Liver (tissue), 9 donors: ENCODE data around the gene CCND3. TPM values are rescaled to one million over a fixed set of nuclear protein-coding genes. Genes with fewer than 3 reads are reported as not detected.

Experiments used
- DNase-seq: peaks from one replicate; pipeline ENCODE4 v3.0.0-alpha.2; 2017; ENCODE audit warnings: low spot score
- H3K27ac ChIP-seq, 2 donors: one replicate each; pipeline ENCODE4 v1.7.0; 2013; ENCODE audit warnings: inconsistent platforms in 2 of 2, low read length in 2 of 2, control low read depth in 1 of 2, low read depth in 1 of 2, mild to moderate bottlenecking in 1 of 2
- H3K27me3 ChIP-seq, 4 donors: one replicate each; pipeline versions ENCODE4 v1.6.1 to v1.7.0; 2013; ENCODE audit warnings: low read length in 3 of 4, inconsistent platforms in 1 of 4, mild to moderate bottlenecking in 1 of 4, moderate library complexity in 1 of 4; ENCODE audit not compliant: control insufficient read depth in 4 of 4, insufficient read depth in 4 of 4
- H3K36me3 ChIP-seq, 4 donors: one replicate each; pipeline versions ENCODE4 v1.6.1 to v1.7.0; 2013; ENCODE audit warnings: low read length in 3 of 4, mild to moderate bottlenecking in 3 of 4, low read depth in 1 of 4, moderate library complexity in 1 of 4; ENCODE audit not compliant: control insufficient read depth in 4 of 4, insufficient read depth in 3 of 4
- H3K4me1 ChIP-seq, 4 donors: one replicate each; pipeline versions ENCODE4 v1.6.1 to v1.7.0; 2013; ENCODE audit warnings: low read length in 3 of 4, mild to moderate bottlenecking in 3 of 4, moderate library complexity in 1 of 4; ENCODE audit not compliant: control insufficient read depth in 4 of 4, insufficient read depth in 4 of 4
- H3K4me3 ChIP-seq, 3 donors: one replicate each; pipeline versions ENCODE4 v1.6.1 to v1.7.0; 2013; ENCODE audit warnings: low read length in 3 of 3, control low read depth in 1 of 3, low read depth in 1 of 3, mild to moderate bottlenecking in 1 of 3
- H3K9ac ChIP-seq, 2 donors: one replicate each; pipeline ENCODE4 v1.7.0; 2013; ENCODE audit warnings: low read length in 2 of 2, mild to moderate bottlenecking in 2 of 2, moderate library complexity in 2 of 2, control low read depth in 1 of 2, low read depth in 1 of 2
- H3K9me3 ChIP-seq, 4 donors: one replicate each; pipeline versions ENCODE4 v1.6.1 to v1.7.0; 2013; ENCODE audit warnings: low read length in 3 of 4; ENCODE audit not compliant: control insufficient read depth in 4 of 4
- ATF3 ChIP-seq: IDR thresholded peaks from 2 replicates; pipeline ENCODE4 v1.6.1; 2016; ENCODE audit warnings: antibody characterized with exemption
- CTCF ChIP-seq: fragments of 150-350 bp; IDR thresholded peaks from 2 replicates; pipeline ENCODE4 v1.5.1; 2017; ENCODE audit warnings: improper control_type of control experiment, low read depth, low read length; ENCODE audit not compliant: missing input control
- EGR1 ChIP-seq, 2 donors: IDR thresholded peaks; 2 replicates each; pipeline ENCODE4 v1.6.1; 2016 to 2018; ENCODE audit warnings: antibody characterized with exemption in 2 of 2, low read depth in 2 of 2
- FOXA1 ChIP-seq: IDR thresholded peaks from 2 replicates; pipeline ENCODE4 v1.6.1; 2016; ENCODE audit warnings: antibody characterized with exemption
- GABPA ChIP-seq, 2 donors: IDR thresholded peaks in 1 of 2; conservative IDR thresholded peaks in 1 of 2; 2 replicates each; pipeline ENCODE4 v1.6.1; 2016; ENCODE audit warnings: antibody characterized with exemption in 2 of 2, mild to moderate bottlenecking in 1 of 2, moderate library complexity in 1 of 2
- HNF4A ChIP-seq, 2 donors: conservative IDR thresholded peaks; 2 replicates each; pipeline ENCODE4 v1.6.1; 2016; ENCODE audit warnings: antibody characterized with exemption in 2 of 2, mild to moderate bottlenecking in 2 of 2
- HNF4G ChIP-seq: IDR thresholded peaks from 2 replicates; pipeline ENCODE4 v1.6.1; 2016; ENCODE audit warnings: antibody characterized with exemption
- MAX ChIP-seq: IDR thresholded peaks from 2 replicates; pipeline ENCODE4 v1.6.1; 2016; ENCODE audit warnings: antibody characterized with exemption
- NR2F2 ChIP-seq: IDR thresholded peaks from 2 replicates; pipeline ENCODE4 v1.6.1; 2016; ENCODE audit warnings: antibody characterized with exemption
- RAD21 ChIP-seq, 2 donors: IDR thresholded peaks; 2 replicates each; pipeline ENCODE4 v1.6.1; 2016; ENCODE audit warnings: antibody characterized with exemption in 2 of 2, mild to moderate bottlenecking in 2 of 2
- REST ChIP-seq: IDR thresholded peaks from 2 replicates; pipeline ENCODE4 v1.6.1; 2016; ENCODE audit warnings: antibody characterized with exemption, mild to moderate bottlenecking
- RXRA ChIP-seq, 2 donors: IDR thresholded peaks; 2 replicates each; pipeline ENCODE4 v1.6.1; 2017 to 2018; ENCODE audit warnings: antibody characterized with exemption in 2 of 2, mild to moderate bottlenecking in 1 of 2
- SP1 ChIP-seq: IDR thresholded peaks from 2 replicates; pipeline ENCODE4 v1.6.1; 2018; ENCODE audit warnings: antibody characterized with exemption, mild to moderate bottlenecking
- TAF1 ChIP-seq: conservative IDR thresholded peaks from 2 replicates; pipeline ENCODE4 v1.6.1; 2016; ENCODE audit warnings: antibody characterized with exemption, mild to moderate bottlenecking
- YY1 ChIP-seq: IDR thresholded peaks from 2 replicates; pipeline ENCODE4 v1.6.1; 2016; ENCODE audit warnings: antibody characterized with exemption, mild to moderate bottlenecking
- ZBTB33 ChIP-seq: IDR thresholded peaks from 2 replicates; pipeline ENCODE4 v1.6.1; 2016; ENCODE audit warnings: antibody characterized with exemption
- WGBS: extraction: QIAGEN DNeasy Blood & Tissue Kit; methylation state at CpG from one replicate; pipeline ENCODE4 v1.1.7; 2013; 5-methylcytosine and 5-hydroxymethylcytosine counted together
- polyA plus RNA-seq, 2 donors: library from polyadenylated mRNA; stranded (reverse) in 1 of 2; unstranded in 1 of 2; fragments of 200-250 nt in 1 of 2; fragments of >200 nt in 1 of 2; fragmentation: Nextera tagmentation in 1 of 2; extraction: Ambion mirVana in 1 of 2; gene quantifications; one replicate each; pipeline versions ENCODE4 v1.2.1 to v1.2.3, GENCODE V29; 2013 to 2015
- total RNA-seq, 2 donors: library from RNA; depleted of rRNA; stranded (reverse); fragments of >200 nt; gene quantifications; one replicate each; pipeline ENCODE4 v1.2.3, GENCODE V29; 2014
- donor health status: healthy.
- donor health status: healthy.
- donor health status: healthy.
- donor health status: healthy.
- donor health status: healthy.

Gene CCND3
- total and polyA plus RNA-seq, 4 donors: 11.6 to 54.3 (median 23.2) TPM

GRCh38 chr6:41892921-41893564 is 48.6 kb downstream of the CCND3 start:
- Histone ChIP-seq H3K27ac (no peak overlapping the region), H3K4me1 (peaks cover 0 to 19% (median 6%) of the 10 kb centered on the region in 4 donors), H3K4me3 (no peak overlapping the region), H3K36me3 (no peaks in the 10 kb centered on the region), H3K9me3 (no peaks in the 10 kb centered on the region), H3K9ac (no peak overlapping the region), H3K27me3 (no peaks in the 10 kb centered on the region)
- no peak for DNase-seq
- WGBS: 84% methylated on average over 4 of the region's 4 CpGs
- no peak for TF ChIP-seq NR2F2

GRCh38 chr6:41887331-41887751 is 54.3 kb downstream of the CCND3 start:
- Histone ChIP-seq H3K27me3 (no peaks in the 10 kb centered on the region), H3K9ac (no peak overlapping the region), H3K4me3 (no peak overlapping the region), H3K9me3 (no peaks in the 10 kb centered on the region), H3K27ac (no peak overlapping the region), H3K36me3 (no peaks in the 10 kb centered on the region), H3K4me1 (no peaks in the 10 kb centered on the region)
- WGBS: 75% methylated on average over 4 of the region's 4 CpGs
- DNase-seq: no peak
- no peak for TF ChIP-seq YY1
- no peak for TF ChIP-seq ATF3
- TF ChIP-seq FOXA1: no peak
- TF ChIP-seq RAD21 (IDR thresholded peaks at IDR 0.05): no peak
- TF ChIP-seq CTCF: no peak
- no peak for TF ChIP-seq HNF4G
- TF ChIP-seq GABPA (IDR thresholded peaks at IDR 0.05 in 1 of 2, conservative IDR thresholded peaks at IDR 0.05 in 1 of 2): no peak
- no peak for TF ChIP-seq HNF4A (conservative IDR thresholded peaks at IDR 0.05)
- no peak for TF ChIP-seq EGR1 (IDR thresholded peaks at IDR 0.05; ENCODE audit: low read depth in 2 of 2)
- TF ChIP-seq TAF1: no peak

- H3K27ac ChIP-seq: no peak overlapping the region
- 94% methylated on average over 1 of the region's 1 CpG for WGBS
- H3K27me3 ChIP-seq: no peaks in the 10 kb centered on the region
- DNase-seq: no peak
- H3K36me3 ChIP-seq: no peaks in the 10 kb centered on the region
- no peak overlapping the region for H3K9ac ChIP-seq
- H3K4me3 ChIP-seq: no peak overlapping the region
- H3K4me1 ChIP-seq: no peaks in the 10 kb centered on the region
- H3K9me3 ChIP-seq: no peaks in the 10 kb centered on the region
- TF ChIP-seq NR2F2: no peak
- TF ChIP-seq TAF1: no peak
- TF ChIP-seq RXRA (IDR thresholded peaks at IDR 0.05): no peak
- TF ChIP-seq FOXA1: no peak
- TF ChIP-seq CTCF: no peak
- TF ChIP-seq RAD21 (IDR thresholded peaks at IDR 0.05): no peak
- TF ChIP-seq SP1: no peak
- no peak for TF ChIP-seq GABPA (IDR thresholded peaks at IDR 0.05 in 1 of 2, conservative IDR thresholded peaks at IDR 0.05 in 1 of 2)
- no peak for TF ChIP-seq HNF4G
- no peak for TF ChIP-seq MAX
- TF ChIP-seq REST: no peak
- no peak for TF ChIP-seq ATF3
- TF ChIP-seq EGR1 (IDR thresholded peaks at IDR 0.05; ENCODE audit: low read depth in 2 of 2): no peak
- no peak for TF ChIP-seq ZBTB33
Observed at GRCh38 chr6:41885930-41886329, 55.7 kb downstream of the CCND3 start.
